Prostate gland (tissue), 2 donors: Measurements from ENCODE around the gene TMEM120B.

Experiments
- CTCF ChIP-seq, 4 experiments: fragments of 200-600 bp in 2 of 4; fragments of 450-650 bp in 2 of 4; sonication (generic) in 2 of 4; IDR thresholded peaks; 1 replicate in 3 of 4; 2 replicates in 1 of 4; pipeline ENCODE4 v1.5.1; 2016 to 2019; ENCODE audit warnings: antibody characterized with exemption in 4 of 4, mild to moderate bottlenecking in 2 of 4, moderate library complexity in 2 of 4
- POLR2AphosphoS5 ChIP-seq: sonication (generic); formaldehyde crosslinking; IDR thresholded peaks from one replicate; pipeline ENCODE4 v1.6.1; 2017; ENCODE audit warnings: antibody characterized with exemption

- no peak for TF ChIP-seq CTCF (IDR thresholded peaks at IDR 0.05)
- TF ChIP-seq POLR2AphosphoS5, result no peak
Observed at GRCh38 chr12:121713793-121714192, 1.2 kb downstream of the TMEM120B start.
